ENCODE measurements around the gene CDC26. TPM values are rescaled to one million over a fixed set of nuclear protein-coding genes. Genes with fewer than 3 reads are reported as not detected.
"Not testable (repeated sequence)": the region's sequence is repeated elsewhere in the genome, so short reads cannot be mapped to it uniquely, and the experiment has no call there.

The CDC26 gene
- total RNA-seq, 1 donor from 2014 or later = 40.4 TPM

- DNase-seq (ENCODE audit: low read depth, low spot score) = no peak
Measured at GRCh38 chr9:113238859-113239232, 36.5 kb downstream of the CDC26 start.

- DNase-seq (ENCODE audit: low read depth, low spot score) = no peak
Measured at GRCh38 chr9:113238202-113238858, 37.0 kb downstream of the CDC26 start.

GRCh38 chr9:113237026-113237425 is 38.3 kb downstream of the CDC26 start:
- no peak for DNase-seq (ENCODE audit: low read depth, low spot score)

DNA sequence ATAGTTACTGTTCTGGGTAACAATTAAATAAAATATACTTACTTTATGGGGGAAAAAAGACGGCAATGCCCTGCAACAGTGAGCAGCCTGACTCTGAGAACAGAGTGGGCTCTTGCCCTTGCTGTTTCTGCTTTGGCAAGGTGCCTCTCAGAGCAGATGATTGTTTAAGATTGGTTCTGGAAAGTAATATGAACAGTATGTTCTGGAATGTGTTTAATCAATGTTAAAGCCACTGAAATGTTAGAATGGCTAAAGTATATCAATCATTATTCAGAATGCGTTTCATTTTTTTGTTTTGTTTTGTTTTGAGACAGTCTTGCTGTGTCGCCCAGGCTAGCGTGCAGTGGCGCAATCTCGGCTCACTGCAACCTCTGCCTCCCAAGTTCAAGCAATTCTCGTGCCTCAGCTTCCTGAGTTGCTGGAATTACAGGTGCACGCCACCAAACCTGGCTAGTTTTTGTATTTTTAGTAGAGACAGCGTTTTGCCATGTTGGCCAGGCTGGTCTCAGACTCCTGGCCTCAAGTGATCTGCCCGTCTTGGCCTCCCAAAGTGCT is 39.6 kb downstream of the CDC26 start:
- not testable (repeated sequence) for DNase-seq (ENCODE audit: low read depth, low spot score)

DNA sequence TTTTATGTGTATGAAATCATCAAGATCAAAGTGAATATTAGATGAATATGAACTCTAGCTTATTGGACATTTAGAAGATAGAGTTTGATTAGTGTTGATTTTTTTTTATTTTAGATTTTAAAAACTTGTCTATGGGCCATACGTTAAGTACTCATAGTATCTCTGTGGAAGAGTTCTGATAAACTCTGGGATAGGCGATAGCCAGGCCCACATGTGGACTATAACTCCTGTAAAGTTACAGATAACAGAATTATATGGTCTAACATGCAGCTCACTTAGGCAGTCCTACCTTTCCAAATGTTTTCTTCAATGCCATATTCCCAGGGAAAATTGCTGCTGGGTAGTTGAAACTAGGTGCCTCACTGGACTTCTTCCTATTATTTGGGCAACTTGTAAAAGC is 43.7 kb downstream of the CDC26 start:
- DNase-seq (ENCODE audit: low read depth, low spot score) = no peak

DNA sequence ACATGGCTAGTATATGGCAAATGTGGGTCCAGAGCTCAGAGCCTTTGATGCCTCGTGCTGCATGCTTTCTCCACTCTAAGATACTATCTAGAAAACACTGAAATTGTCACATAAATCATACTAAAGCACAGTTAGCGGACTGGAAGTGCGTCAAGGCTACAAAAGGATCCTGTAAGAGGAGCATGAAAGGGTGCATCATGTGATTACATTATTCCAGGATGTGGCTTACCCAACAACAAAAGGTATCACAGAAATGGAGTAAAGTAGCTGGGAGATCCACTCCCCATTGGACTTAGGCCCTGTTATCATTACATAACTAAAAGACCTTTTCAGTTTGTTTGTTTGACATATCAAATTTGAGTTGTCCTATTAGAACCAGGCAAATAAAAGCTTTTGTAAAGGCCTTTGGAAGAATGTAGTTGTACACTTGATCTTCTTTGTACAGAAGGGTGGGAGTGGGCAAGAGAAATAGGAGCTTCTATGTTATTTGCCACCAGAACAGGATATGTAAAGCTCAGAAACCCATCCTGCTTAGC is 47.2 kb downstream of the CDC26 start:
- no peak for DNase-seq (ENCODE audit: low read depth, low spot score)

- DNase-seq (ENCODE audit: low read depth, low spot score) = no peak
Measured at GRCh38 chr9:113227436-113227835, 47.9 kb downstream of the CDC26 start.

- no peak for DNase-seq (ENCODE audit: low read depth, low spot score)
Measured at GRCh38 chr9:113223963-113224362, 51.4 kb downstream of the CDC26 start.

- no peak for DNase-seq (ENCODE audit: low read depth, low spot score)
Measured at GRCh38 chr9:113222482-113222841, 52.9 kb downstream of the CDC26 start.

- no peak for DNase-seq (ENCODE audit: low read depth, low spot score)
Measured at GRCh38 chr9:113221800-113222481, 53.4 kb downstream of the CDC26 start.

GRCh38 chr9:113221003-113221799 is 54.2 kb downstream of the CDC26 start, which contains the start of the genes FKBP15 and SLC31A1:
Gene FKBP15 (minus strand): TSS chr9:113221277. CDS start chr9:113221243, 34 bp downstream.
Gene SLC31A1 (plus strand): TSS chr9:113221544. CDS start chr9:113256149, 34,605 bp downstream.
- DNase-seq (ENCODE audit: low read depth, low spot score) = peak; percentile 93

GRCh38 chr9:113220467-113221002 is 54.8 kb downstream of the CDC26 start:
- DNase-seq (ENCODE audit: low read depth, low spot score) = no peak

- no peak for DNase-seq (ENCODE audit: low read depth, low spot score)
Measured at GRCh38 chr9:113219969-113220368, 55.4 kb downstream of the CDC26 start.

GRCh38 chr9:113219186-113219936 is 56.0 kb downstream of the CDC26 start:
- no peak for DNase-seq (ENCODE audit: low read depth, low spot score)

Other genes with a start within 250 kb of the CDC26 start
- 1.7 and 2.3 TPM in 2 replicates for gene ZFP37, start 218.8 kb downstream of the CDC26 start, total RNA-seq
- gene SLC31A2, start 124.6 kb downstream of the CDC26 start, total RNA-seq = 5.2 and 6.2 TPM in 2 replicates
- gene FKBP15, start 54.3 kb downstream of the CDC26 start, total RNA-seq = 16.6 and 23.2 TPM in 2 replicates
- gene SLC31A1, start 54.0 kb downstream of the CDC26 start, total RNA-seq = 17.1 and 17.5 TPM in 2 replicates
- gene PRPF4, start 86 bp upstream of the CDC26 start, total RNA-seq = 33.6 and 42.8 TPM in 2 replicates
- not detected in 2 replicates for gene RNF183, start 27.8 kb upstream of the CDC26 start, total RNA-seq
- gene WDR31, start 64.7 kb upstream of the CDC26 start, total RNA-seq = 1.0 and 1.4 TPM in 2 replicates
- gene BSPRY, start 74.0 kb upstream of the CDC26 start, total RNA-seq = under 0.01 TPM in 1 of 2 replicates, not detected in the other
- 5.7 and 6.1 TPM in 2 replicates for gene HDHD3, start 101.4 kb upstream of the CDC26 start, total RNA-seq
- 19.4 and 30.5 TPM in 2 replicates for gene ALAD, start 125.7 kb upstream of the CDC26 start, total RNA-seq
- gene POLE3, start 135.1 kb upstream of the CDC26 start, total RNA-seq = 52.6 and 80.8 TPM in 2 replicates
- gene C9orf43, start 135.2 kb upstream of the CDC26 start, total RNA-seq = 0.35 and 0.46 TPM in 2 replicates
- 278 and 424 TPM in 2 replicates for gene RGS3, start 188.2 kb upstream of the CDC26 start, total RNA-seq